NT2/D1 (cell line): ENCODE data around the gene ARFGEF3.

ENCODE experiments used
- YY1 ChIP-seq: IDR thresholded peaks from 2 replicates; pipeline ENCODE4 v1.6.1; 2011; ENCODE audit not compliant: insufficient read length, insufficient read depth
- ZNF274 ChIP-seq: IDR thresholded peaks from 2 replicates; pipeline ENCODE4 v1.6.1; 2011; ENCODE audit warnings: mild to moderate bottlenecking, low read depth, low read length

- TF ChIP-seq ZNF274 (no peak), YY1 (no peak)
These were observed 174.5 kb downstream of the ARFGEF3 start for GRCh38 chr6:138336221-138336620.
